SKM-1 (cell line): Measurements from ENCODE around the gene CIRBP.
A peak's percentile ranks its signal among the peaks of the same experiment; 100 is the strongest.

Source experiments
- DNase-seq: peaks from one replicate; lab custom pipeline; 2025; ENCODE audit not compliant: unreplicated experiment; lab: John Stamatoyannopoulos, UW

Gene CIRBP

GRCh38 chr19:1266916-1267476, 2.1 kb upstream of the CIRBP start:
- no peak for DNase-seq

GRCh38 chr19:1267477-1268225, 1.5 kb upstream of the CIRBP start:
- no peak for DNase-seq

- no peak for DNase-seq
These were observed 687 bp upstream of the CIRBP start for GRCh38 chr19:1268226-1269064.

GRCh38 chr19:1269478-1270212, 513 bp downstream of the CIRBP start:
- peak; percentile 37 for DNase-seq

GRCh38 chr19:1270213-1270853, 1.2 kb downstream of the CIRBP start:
- no peak for DNase-seq

- no peak for DNase-seq
These were observed 1.9 kb downstream of the CIRBP start for GRCh38 chr19:1270854-1271527.

GRCh38 chr19:1271528-1272422, 2.6 kb downstream of the CIRBP start:
- DNase-seq = no peak

GRCh38 chr19:1272423-1273262, 3.5 kb downstream of the CIRBP start:
- DNase-seq = no peak

- no peak for DNase-seq
These were observed 4.3 kb downstream of the CIRBP start for GRCh38 chr19:1273263-1274041.

GRCh38 chr19:1274081-1274851, 5.1 kb downstream of the CIRBP start:
- no peak for DNase-seq

- no peak for DNase-seq
These were observed 5.7 kb downstream of the CIRBP start for GRCh38 chr19:1274852-1275259.

GRCh38 chr19:1275260-1275975, 6.3 kb downstream of the CIRBP start, which contains the start of gene FAM174C:
FAM174C (plus strand) TSS chr19:1275530; CDS start chr19:1275550, 20 bp downstream.
- peak; percentile 81 for DNase-seq

GRCh38 chr19:1275976-1276627, 7.0 kb downstream of the CIRBP start:
- DNase-seq = no peak

- no peak for DNase-seq
These were observed 7.5 kb downstream of the CIRBP start for GRCh38 chr19:1276628-1277022.

- no peak for DNase-seq
These were observed 7.9 kb downstream of the CIRBP start for GRCh38 chr19:1277061-1277460.

GRCh38 chr19:1278074-1278473, 8.9 kb downstream of the CIRBP start:
- no peak for DNase-seq
